Transverse colon (tissue), 3 donors: ENCODE measurements around the gene DHX58.

ENCODE experiments used
- POLR2A ChIP-seq: fragments of 450-650 bp; IDR thresholded peaks from one replicate; pipeline ENCODE4 v1.6.1; 2016; ENCODE audit warnings: antibody characterized with exemption, mild to moderate bottlenecking, moderate library complexity
- TF ChIP-seq, protein P1 (sequence below), 5 experiments: fragments of 200-600 bp in 3 of 5; fragments of 450-650 bp in 2 of 5; sonication (generic) in 3 of 5; IDR thresholded peaks; 1 replicate in 2 of 5; 2 replicates in 3 of 5; pipeline ENCODE4 v1.5.1; 2016 to 2017; ENCODE audit warnings: antibody characterized with exemption in 5 of 5, inconsistent platforms in 3 of 5, mild to moderate bottlenecking in 2 of 5, moderate library complexity in 1 of 5

DNA sequence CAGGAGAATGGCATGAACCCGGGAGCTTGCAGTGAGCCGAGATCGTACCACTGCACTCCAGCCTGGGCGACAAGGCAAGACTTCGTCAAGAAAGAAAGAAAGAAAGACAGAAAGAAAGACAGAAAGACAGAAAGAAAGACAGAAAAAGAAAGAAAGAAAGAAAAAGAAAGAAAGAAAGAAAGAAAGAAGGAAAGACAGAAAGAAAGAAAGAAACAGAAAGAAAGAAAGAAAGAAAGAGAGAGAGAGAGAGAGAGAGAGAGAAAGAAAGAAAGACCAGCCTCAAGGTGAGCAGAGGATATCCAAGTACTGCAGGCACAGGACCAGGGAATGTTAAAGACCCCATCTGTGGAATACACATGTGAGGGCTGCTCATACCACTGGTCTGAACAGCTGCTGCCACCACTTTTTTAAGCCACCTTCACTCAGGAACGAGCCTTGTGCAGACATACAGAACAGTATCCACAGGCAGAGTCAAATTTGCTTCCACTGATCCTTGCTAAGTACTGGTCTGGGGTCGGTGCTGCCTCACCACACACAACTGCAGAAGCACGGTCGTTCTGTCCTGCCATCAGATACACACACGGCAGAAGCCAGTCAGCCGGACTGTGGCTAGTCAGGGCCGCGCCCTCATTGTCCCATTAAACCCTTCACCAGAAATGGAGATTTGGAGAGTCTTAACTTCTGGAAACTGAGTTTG lies 34.5 kb upstream of the DHX58 start:
- TF ChIP-seq, protein P1, sequence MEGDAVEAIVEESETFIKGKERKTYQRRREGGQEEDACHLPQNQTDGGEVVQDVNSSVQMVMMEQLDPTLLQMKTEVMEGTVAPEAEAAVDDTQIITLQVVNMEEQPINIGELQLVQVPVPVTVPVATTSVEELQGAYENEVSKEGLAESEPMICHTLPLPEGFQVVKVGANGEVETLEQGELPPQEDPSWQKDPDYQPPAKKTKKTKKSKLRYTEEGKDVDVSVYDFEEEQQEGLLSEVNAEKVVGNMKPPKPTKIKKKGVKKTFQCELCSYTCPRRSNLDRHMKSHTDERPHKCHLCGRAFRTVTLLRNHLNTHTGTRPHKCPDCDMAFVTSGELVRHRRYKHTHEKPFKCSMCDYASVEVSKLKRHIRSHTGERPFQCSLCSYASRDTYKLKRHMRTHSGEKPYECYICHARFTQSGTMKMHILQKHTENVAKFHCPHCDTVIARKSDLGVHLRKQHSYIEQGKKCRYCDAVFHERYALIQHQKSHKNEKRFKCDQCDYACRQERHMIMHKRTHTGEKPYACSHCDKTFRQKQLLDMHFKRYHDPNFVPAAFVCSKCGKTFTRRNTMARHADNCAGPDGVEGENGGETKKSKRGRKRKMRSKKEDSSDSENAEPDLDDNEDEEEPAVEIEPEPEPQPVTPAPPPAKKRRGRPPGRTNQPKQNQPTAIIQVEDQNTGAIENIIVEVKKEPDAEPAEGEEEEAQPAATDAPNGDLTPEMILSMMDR (IDR thresholded peaks at IDR 0.05): no peak
- no peak for TF ChIP-seq POLR2A
